ENCODE data around the gene MTUS2. TPM values are rescaled to one million over a fixed set of nuclear protein-coding genes. Genes with fewer than 3 reads are reported as not detected.

Gene MTUS2
- total RNA-seq, 1 experiment from 2014 or later = 0.35 TPM

DNA sequence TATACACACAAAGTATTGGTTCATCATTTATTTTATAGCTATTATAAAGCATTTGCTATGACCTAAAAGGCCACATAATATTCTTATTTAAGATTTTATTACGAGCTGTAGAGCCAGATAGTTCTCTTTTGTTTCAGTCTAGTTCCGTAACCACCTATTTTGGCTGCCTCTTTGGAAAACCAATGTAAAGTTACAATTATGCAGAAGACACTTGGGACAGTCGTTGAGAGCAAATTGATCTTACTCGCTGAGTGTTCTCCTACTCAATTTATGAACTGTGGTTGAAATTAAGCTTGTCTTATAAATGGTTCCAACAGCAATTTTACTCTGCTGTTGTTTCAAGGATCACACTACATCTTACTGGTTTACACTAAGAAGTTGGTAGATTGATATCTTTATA lies 653.0 kb downstream of the MTUS2 start:
- Mint-ChIP-seq H3K4me1 (peaks cover 0 to 2% of the 10 kb centered on the region in 2 experiments; a peak in 1 of 4 replicates), H3K27me3 (ENCODE audit: low read depth) (peaks cover 1% of the 10 kb centered on the region; the same call in 1 of the 2 replicates), H3K36me3 (ENCODE audit: insufficient read depth in 1 of 3, low read depth in 3 of 3) (no peaks in the 10 kb centered on the region), H3K9me3 (no peaks in the 10 kb centered on the region), H3K4me3 (no peak overlapping the region), H3K27ac (no peak overlapping the region)
- no peak for TF ChIP-seq CTCF (conservative IDR thresholded peaks at IDR 0.05)
- Histone ChIP-seq H3K14ac (ENCODE audit: insufficient read depth, low read length) (no peak overlapping the region), H2BK20ac (ENCODE audit: low read depth, low read length, poor library complexity, severe bottlenecking) (no peak overlapping the region), H3K79me2 (ENCODE audit: insufficient read depth, low read length) (no peaks in the 10 kb centered on the region), H3K27ac (ENCODE audit: insufficient read length, low read depth, low read length) (no peak overlapping the region), H3K18ac (ENCODE audit: insufficient read length, low read depth, low read length) (no peak overlapping the region), H2BK12ac (ENCODE audit: insufficient read length, low read depth, low read length) (no peak overlapping the region), H3K23me2 (ENCODE audit: insufficient read length, low read depth, low read length, poor library complexity, severe bottlenecking) (no peaks in the 10 kb centered on the region), H3T11ph (ENCODE audit: low read length) (no peak overlapping the region), H3K79me1 (ENCODE audit: insufficient read depth, low read depth, low read length, poor library complexity, severe bottlenecking) (no peaks in the 10 kb centered on the region), H3K4me2 (ENCODE audit: insufficient read depth, insufficient read length, low read length) (no peak overlapping the region), H4K8ac (replicated peaks; ENCODE audit: insufficient read length, low read depth, low read length) (no peak overlapping the region), H4K5ac (ENCODE audit: insufficient read length, low read depth, low read length) (no peak overlapping the region), H3K4ac (ENCODE audit: low read depth, low read length) (no peak overlapping the region), H4K20me1 (ENCODE audit: control insufficient read depth, insufficient read depth, insufficient read length) (no peaks in the 10 kb centered on the region), H2BK15ac (ENCODE audit: low read depth, low read length) (no peak overlapping the region), H2BK5ac (ENCODE audit: insufficient read length, low read length) (no peak overlapping the region), H3K9ac (ENCODE audit: extremely low read depth, insufficient read length, low read length) (no peak overlapping the region), H3K56ac (ENCODE audit: insufficient read length, low read depth, low read length) (no peak overlapping the region), H4K91ac (ENCODE audit: insufficient read length, low read depth, low read length) (no peak overlapping the region), H3K23ac (ENCODE audit: insufficient read length, low read depth, low read length) (no peak overlapping the region), H3K4me1 (ENCODE audit: insufficient read depth, low read length) (no peaks in the 10 kb centered on the region), H3K27me3 (ENCODE audit: insufficient read depth, low read length) (no peaks in the 10 kb centered on the region), H2BK120ac (ENCODE audit: low read depth, low read length, poor library complexity, severe bottlenecking) (no peak overlapping the region), H2AFZ (ENCODE audit: low read length) (no peak overlapping the region), H2AK5ac (ENCODE audit: insufficient read length, low read length) (no peak overlapping the region), H3K9me3 (ENCODE audit: control insufficient read depth, low read depth, low read length) (no peaks in the 10 kb centered on the region)
- no CpG with 5 or more reads among the region's 4 CpGs for WGBS (ENCODE audit: extremely low coverage, insufficient read length, low lambda C conversion rate)
- no peak for DNase-seq

Measured in H9 (cell line).